ENCODE measurements around the gene ZNF273. TPM values are rescaled to one million over a fixed set of nuclear protein-coding genes. Genes with fewer than 3 reads are reported as not detected.
"Not testable (repeated sequence)": the region's sequence is repeated elsewhere in the genome, so short reads cannot be mapped to it uniquely, and the experiment has no call there.

The ZNF273 gene
- polyA plus RNA-seq (2013, experiment 1 of 2; ENCODE audit: insufficient read length), result 1.7 TPM
- polyA plus RNA-seq (2013, experiment 2 of 2; ENCODE audit: insufficient read length), result 1.00 TPM

DNA sequence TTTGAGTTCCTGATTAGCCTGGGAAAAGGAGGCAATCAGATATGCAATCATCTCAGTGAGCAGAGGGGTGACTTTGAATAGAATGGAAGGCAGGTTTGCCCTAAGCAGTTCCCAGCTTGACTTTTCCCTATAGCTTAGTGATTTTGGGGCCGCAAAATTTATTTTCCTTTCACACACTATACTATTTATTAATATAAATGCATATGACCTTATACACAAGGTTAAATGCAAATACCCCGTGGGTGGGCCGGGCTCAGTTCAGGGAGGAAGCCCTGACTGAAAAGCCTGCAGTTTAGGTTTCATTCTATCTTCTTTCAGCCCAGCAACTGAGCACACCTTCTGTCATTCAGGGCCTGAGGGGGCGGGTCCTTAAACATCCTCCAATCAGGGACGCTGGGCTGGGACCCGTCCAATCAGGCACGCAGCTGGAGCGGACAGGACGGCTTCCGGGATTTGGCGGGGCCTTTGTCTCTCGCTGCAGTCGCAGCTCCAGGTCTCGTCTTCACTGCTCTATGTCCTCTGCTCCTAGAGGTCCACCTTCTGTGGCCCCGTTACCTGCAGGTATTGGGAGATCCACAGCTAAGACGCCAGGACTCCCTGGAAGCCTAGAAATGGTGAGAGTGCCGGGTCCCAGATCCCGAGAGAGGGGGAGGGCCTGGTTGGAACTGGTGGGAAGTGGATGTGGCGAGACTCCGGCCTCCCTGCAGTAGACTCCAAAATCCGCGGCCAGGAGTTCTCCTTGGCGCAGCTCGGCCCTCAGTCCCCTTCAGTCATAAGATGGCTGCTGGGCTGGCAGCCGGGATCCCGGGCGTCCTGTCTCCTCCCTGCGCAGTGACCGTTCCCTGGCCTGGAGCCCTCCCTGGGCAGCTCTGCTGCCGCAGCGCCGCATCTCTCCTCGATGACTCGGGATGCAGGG, at the start of gene ZNF273:
ZNF273 (plus strand) TSS at position 468 of the 916 bp plus-strand sequence; CDS start at position 513, 45 bp downstream.
- peak; percentile 89 for DNase-seq

DNA sequence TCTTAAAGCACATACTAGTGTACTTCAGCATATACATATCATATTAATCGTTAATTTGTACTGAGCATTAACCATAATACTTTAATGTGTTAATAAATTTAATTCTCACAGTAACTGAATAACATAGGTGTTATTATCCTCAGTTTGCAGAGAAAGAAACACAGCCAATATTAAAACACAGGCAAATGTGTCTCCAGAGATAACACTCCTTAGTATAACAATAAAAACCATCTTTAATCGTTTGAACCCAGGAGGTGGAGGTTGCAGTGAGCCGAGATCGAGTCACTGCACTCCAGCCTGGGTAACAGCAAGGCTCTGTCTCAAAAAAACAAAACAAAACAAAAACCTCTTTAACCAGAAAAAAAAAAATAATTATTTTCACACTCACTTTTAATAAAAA, 49.4 kb upstream of the ZNF273 start:
- DNase-seq, result no peak

DNA sequence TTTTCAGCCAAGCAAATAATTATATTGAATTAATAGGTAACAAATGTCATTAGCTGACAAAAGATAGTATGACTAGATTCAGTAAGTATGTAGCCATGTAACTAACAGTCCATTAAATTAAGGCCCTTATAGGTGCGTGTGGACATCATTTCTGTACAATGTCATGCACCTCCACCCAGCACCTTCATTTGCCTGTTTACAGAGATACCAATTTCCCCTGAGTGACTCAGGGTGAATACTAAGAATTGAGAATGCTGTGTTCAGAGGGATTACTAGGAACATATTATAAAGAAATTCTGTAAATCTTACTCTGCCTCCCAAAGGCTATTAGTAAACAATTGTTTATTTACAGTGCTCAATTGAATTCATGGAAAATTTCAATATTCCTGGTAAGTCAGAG, 48.1 kb upstream of the ZNF273 start:
- no peak for DNase-seq

DNA sequence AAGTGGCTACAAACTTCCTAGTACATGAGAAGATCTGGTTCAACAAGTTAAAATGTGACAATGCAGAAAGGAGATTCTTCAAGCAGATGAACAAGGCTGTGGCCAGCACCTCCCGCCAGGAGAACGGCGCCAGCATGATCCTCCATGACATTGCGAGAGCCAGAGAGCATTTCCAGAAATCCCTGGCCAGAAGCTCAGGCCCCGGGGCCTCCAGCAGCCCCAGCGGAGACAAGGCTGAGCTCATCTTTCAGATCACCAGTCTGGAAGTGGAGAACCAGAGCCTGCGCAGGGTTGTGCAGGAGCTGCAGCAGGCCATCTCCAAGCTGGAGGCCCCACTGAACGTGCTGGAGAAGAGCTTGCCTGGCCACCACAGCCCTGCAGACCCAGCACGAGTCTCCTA, 40.1 kb upstream of the ZNF273 start:
- DNase-seq, result no peak

DNA sequence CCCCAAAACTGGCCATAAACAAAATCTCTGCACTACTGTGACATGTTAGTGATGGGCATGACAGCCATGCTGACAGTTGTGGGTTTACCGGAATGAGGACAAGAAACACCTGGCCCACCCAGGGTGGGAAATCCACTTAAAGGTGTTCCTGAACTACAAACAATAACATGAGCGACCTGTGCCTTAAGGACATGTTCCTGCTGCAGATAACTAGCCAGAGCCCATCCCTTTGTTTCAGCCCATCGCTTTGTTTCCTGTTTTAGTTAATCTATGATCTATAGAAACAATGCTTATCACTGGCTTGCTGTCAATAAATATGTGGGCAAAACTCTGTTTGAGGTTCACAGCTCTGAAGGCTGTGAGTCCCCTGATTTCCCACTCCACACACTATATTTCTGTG, 39.5 kb upstream of the ZNF273 start:
- not testable (repeated sequence) for DNase-seq

DNA sequence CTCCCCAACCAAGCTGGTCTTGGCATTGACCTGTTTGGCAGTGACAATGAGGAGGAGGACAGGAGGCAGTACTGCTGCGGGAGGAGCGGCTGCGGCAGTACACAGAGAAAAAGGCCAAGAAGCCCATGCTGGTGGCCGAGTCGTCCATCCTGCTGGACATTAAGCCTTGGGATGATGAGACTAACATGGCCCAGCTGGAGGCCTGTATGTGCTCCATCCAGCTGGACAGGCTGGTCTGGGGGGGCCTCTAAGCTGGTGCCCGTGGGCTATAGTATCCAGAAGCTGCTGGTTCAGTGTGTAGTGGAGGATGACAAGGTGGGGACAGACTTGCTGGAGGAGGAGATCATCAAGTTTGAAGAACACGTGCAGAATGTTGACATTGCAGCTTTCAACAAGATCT, 39.1 kb upstream of the ZNF273 start:
- no peak for DNase-seq

DNA sequence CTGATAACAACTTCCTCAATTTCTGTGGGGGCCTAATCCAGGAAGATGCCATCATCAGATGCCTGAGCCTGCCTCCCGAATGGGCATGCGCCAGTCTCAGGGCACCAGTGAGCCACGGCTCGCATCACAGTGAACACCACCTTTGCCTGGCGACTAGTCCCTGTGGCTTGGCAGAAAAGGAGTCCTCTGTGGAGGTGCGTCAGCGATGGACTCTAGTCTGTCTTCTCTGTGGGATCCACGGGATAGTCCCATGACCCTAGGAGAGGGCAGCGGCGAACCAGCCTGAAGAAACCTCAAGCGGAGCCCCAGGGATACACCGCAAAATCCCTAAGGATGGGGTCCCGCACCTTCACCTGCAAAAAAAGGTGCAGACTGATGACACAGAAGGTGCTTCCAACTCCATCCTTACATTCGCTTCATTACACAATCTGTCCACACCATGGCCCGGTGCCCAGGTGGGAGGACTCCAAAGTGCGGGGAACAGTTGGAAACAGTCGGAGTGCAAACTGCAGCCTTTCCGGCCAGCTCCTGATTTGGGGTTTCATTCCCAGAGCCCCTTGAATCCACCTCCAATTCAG, 35.1 kb upstream of the ZNF273 start:
- DNase-seq, result no peak

DNA sequence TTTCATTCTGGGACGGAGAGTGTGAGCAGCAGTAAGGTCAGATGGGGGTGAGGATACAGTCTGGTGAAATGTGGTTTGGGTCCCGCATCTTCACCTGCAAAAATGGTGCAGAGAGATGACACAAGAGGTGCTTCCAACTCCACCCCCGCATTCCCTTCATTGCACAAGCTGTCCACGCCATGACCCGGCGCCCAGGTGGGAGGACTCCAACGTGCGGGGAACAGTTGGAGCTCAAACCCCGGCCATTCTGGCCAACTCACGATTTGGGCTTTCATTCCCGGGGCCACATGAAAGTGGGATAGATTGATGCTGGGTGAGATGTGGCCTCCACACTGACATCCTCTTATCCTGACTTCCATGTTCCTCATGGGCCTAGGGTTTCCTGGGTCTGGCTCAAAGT, 34.6 kb upstream of the ZNF273 start:
- DNase-seq, result no peak

DNA sequence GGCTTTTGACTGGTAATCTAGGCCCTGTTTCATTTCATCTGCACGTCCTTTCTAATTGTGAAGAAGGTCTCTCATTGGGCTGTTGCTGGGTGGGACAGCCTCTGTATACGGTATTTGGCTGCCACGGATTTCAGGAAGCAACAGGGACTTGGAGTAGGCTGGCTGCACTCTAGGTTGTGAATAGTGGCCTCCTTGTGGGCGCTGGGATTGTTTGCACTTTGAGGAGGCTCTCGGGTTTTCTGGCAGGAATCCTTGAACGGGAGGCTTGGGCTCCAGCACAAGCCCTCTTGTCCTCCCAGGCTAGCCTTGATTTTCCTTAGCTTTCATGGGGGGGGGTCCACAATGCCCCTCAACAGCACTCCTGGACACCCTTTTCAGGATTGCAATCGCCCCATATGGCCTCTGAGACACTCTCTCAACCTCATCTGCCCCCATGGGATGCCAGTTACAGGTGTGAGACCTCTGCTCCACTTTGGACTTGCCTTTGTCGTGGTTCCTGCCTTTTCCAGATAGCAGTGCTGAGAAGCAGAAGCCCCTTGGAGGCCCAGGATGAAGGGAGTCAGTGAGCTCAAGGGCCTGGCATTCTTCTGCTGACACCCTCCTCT, 33.9 kb upstream of the ZNF273 start:
- DNase-seq, result no peak

DNA sequence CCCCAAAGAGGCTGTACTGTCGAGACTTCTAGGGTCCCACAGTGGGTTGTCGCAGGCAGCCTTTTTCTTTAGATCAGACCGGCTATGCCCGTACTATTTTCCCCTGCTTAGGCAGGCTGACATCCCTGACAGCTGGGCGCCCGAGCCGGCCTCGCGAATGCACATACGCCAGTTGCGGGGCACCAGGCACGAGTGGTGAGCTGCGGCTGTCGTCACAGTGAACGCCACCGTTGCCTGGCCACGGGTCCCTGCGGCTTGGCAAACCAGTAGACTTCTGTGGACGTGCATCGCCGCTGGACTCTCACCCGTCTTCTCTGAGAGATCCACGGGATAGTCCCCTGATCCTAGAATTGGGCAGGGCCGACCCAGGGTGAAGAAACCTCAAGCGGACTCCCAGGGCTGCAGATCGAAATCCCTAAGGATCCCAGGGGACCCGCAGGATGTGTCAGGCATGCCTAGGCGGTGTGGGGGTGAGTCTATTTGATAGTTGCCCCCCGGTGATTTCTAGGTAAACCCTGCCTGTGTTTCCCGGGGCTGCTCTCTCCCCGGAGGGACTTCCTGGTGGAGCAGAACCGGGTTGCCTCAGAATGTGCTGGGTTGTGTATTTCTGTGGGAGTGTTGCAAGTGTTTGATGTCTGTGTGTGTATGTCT, 33.0 kb upstream of the ZNF273 start:
- no peak for DNase-seq

DNA sequence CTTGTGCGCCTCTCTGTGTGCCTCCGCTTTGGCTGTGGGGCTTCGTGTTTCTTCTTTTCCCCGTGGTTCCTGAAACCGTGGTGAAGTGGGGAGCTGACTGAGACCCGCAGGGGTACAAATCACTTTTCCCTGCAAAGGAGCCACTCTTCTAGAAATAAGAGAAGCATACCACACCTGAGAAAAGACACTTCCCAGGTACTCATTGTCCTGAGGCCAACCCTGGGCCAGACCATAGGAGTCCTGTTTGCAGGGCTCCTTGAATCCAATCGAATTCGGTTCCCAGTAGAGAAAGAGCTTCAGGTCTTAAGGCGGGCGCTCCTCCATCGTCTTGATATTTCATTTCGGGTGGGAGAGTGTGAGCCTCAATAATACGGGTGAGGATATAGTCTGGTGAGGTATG, 32.4 kb upstream of the ZNF273 start:
- no peak for DNase-seq

DNA sequence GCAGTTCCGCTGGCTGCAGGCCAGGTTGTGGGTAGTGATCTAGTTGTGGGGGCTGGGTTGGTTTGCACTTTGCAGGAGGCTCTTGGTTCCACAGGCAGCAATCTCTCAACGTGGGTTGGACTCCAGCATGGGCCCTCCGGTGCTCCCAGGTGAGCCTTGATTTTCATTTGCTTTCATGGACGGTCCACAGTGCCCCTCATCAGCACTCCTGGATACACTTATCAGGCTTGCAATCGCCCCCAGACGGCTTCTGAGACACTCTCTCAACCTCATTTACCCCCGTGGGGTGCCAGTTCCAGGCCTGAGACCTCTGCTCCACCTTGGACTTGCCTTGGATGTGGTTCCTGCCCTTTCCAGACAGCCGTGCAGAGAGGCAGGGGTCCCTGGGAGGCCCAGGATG, 31.3 kb upstream of the ZNF273 start:
- DNase-seq, result no peak

DNA sequence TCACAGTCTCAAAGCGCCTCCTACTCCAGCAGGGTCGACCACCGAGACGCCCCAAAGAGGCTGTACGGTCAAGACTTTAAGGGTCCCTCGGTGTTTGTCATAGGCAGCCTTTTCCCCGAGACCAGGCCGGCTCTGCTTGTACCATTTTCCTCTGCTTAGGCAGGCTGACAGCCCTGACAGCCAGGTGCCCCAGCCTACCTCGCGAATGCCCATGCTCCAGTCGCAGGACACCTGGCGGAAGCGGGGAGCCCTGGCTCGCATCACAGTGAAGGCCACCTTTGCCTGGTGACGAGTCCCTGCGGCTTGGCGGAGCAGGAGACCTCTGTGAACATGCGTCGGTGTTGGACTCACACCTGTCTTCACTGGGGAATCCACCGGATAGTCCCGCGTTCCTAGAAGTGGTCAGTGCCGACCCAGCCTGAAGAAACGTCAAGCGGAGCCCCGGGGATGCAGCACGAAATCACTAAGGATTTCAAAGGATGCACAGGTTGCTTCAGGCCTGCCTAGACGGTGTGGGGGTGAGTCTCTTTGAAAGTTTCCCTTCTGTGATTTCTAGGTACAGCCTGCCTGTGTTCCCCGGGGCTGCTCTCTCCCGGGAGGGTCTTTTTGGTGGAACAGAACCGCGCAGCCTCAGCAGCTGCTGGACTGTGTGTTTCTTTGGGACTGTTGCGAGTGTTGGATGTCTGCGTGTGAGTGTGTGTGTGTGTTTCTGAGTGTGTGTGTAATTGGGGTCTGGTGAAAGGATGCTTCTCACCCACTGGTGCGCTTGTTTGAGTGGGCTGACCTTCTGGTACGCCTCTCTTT, 30.5 kb upstream of the ZNF273 start:
- no peak for DNase-seq

DNA sequence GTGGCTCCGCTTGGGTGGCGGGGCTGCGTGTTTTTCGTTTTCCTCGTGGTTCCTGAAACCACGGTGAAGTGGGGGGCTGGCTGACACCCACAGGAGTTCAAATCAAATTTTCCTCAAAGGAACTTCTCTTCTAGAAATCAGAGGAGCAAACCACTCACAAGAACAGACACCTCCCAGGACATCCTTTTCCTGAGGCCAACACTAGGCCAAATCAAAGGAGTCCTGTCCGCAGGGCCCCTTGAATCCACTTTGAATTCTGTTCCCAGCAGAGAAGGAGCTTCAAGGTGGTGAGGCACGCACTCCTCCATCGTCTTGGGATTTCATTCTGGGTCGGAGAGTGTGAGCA, 29.9 kb upstream of the ZNF273 start:
- no peak for DNase-seq

DNA sequence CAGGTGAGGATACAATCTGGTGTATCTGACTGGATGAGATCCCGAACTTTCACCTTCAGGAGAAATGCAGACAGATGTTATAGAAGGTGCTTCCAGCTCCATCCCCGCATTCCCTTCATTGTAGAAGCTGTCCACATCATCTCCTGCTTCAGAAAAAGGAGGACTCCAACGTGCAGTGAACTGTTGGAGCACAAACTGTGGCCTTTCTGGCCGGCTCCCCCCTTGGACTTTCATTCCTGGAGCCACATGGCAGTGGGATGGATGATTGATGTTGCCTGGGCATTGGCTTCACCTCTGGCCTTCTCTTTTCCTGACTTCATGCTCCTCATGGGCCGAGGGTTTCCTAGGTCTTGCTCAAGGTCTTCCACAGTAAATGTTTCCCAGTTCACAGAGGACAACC, 29.6 kb upstream of the ZNF273 start:
- DNase-seq, result no peak

DNA sequence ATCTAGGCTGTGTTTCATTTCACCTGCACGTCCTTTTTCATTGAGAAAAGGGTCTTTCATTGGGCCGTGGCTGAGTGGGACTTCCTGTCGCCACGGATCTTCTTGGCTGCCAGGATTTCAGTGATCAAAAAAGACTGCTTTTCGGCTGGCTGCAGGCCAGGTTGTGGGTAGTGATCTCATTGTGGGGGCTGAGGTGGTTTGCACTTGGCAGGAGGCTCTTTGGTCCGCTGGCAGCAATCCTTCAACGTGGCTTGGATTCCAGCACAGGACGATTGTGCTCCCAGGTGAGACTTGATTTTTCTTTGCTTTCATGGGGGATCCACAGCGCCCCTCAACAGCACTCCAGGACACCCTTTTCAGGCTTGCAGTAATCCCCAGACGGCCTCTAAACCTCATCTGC, 29.0 kb upstream of the ZNF273 start:
- no peak for DNase-seq

DNA sequence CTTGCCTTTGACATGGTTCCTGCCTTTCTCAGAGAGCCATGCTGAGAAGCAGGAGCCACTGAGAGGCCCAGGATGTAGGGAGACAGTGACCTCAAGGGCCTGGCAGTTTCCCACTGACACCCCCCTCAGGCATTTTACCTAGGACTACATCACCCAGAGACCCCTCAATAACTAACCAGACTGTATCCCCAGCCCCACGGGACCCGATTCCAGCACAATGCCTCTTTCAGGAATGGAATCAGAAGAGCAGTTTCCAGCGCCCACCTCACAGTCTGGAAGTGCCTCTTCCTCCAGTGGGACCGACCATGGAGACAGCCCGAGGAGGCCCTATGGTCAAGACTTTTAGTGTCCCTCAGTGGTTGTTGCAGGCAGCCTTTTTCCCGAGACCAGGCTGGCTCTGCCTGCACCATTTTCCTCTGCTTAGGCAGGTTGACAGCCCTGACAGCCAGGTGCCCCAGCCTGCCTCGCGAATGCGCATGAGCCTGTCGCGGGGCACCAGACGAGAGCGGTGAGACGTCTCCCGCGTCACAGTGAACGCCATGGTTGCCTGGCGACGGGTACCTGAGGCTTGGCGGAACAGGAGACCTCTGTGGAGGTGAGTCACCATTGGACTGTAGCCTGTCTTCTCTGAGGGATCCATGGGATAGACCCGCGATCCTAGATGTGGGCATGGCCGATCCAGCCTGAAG, 28.4 kb upstream of the ZNF273 start:
- DNase-seq, result no peak

DNA sequence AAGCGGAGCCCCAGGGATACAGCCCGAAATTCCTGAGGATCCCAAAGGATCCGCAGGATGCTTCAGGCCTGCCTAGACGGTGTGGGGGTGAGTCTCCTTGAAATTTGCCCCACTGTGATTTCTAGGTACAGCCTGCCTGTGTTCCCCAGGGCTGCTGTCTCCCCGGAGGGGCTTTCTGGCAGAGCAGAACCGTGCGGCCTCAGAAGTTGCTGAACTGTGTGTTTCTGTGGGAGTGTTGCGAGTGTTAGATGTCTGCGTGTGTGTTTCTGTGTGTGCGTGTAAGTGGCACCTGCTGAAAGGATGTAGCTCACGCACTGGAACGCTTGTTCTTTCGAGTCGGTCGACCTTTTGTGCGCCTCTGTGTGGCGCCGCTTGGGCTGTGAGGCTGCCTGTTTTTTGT, 27.8 kb upstream of the ZNF273 start:
- DNase-seq, result no peak

DNA sequence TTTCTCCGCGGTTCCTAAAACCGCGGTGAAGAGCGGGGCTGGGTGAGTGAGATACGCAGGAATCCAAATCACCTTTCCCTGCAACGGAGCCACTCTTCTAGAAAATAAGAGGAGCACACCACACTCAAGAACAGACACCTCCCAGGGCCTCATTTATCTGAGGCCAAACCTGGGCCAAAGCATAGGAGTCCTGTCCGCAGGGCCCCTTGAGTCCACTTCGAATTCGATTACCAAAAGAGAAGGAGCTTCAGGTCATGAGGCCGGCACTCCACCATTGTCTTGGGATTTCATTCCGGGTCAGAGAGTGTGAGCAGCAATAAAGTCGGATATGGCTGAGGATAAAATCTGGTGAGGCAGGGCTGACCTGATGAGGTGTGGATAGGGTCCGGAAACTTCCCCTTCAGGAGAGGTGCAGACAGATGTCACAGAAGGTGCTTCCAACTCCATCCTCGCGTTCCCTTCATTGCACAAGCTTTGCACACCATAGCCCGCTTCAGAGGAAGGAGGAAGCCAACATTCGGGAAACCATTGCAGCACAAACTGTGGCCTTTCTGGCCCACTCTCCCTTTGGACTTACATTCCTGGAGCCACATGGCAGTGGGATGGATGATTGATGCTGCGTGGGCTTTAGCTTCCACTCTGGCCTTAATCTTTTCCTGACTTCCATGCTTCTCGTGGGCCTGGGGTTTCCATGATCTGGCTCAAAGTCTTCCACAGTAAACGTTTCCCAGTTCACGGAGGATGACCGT, 27.2 kb upstream of the ZNF273 start:
- no peak for DNase-seq

DNA sequence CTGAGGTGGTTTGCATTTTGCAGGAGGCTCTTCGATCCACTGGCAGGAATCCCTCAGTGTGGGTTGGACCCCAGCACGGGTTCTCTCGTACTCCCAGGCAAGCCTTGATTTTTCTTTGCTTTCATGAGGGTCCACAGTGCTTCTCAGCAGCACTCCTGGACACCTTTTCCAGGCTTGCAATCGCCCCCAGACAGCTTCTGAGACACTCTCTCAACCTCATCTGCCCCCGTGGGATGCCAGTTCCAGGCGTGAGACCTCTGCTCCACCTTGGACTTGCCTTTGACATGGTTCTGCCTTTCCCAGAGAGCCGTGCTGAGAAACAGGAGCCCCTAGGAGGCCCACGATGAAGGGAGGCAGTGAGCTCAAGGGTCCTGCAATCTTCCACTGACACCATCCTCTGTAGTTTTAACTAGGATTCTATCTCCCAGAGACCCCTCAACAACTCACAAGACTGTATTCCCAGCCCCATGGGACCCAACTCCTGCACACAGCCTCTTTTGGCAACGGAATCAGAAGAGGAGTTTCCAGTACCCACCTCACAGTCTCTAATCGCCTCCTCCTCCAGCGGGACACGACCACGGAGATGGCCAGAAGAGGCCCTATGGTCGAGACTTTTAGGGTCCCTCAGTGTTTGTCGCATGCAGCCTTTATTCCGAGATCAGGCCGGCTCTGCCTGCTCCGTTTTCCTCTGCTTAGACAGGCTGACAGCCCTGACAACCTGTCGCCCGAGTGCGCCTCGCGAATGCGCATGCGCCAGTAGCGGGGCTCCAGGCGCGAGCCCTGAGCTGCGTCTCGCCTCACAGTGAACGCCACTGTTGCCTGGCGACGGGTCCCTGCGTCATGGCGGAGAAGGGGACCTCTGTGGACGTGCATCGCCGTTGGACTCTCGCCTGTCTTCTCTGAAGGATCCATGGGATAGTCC, 26.0 kb upstream of the ZNF273 start:
- peak; percentile 18 for DNase-seq

Data from fibroblast of skin of back (primary cell).